SK-N-SH (cell line): ENCODE measurements around the gene PTCH2. TPM values are rescaled to one million over a fixed set of nuclear protein-coding genes. Genes with fewer than 3 reads are reported as not detected.

Experiments used
- CTCF ChIA-PET: fragments of 300-600, 350-600 bp; formaldehyde crosslinking; extraction: SDS; loops from one replicate; lab custom pipeline; 2021; lab: Yijun Ruan, JAX
- POLR2A ChIA-PET: fragments of 350-600 bp; sonication (Branson Sonifier 250); formaldehyde crosslinking; extraction: SDS; loops from one replicate; lab custom pipeline; 2020; ENCODE audit warnings: antibody characterized with exemption, inconsistent platforms; lab: Yijun Ruan, JAX
- DNase-seq: peaks from one replicate; pipeline ENCODE4 v3.0.0; 2012
- H2AFZ ChIP-seq: fragments of 200-600 bp; sonication (generic); 2 replicates; pipeline ENCODE4 v1.8.1; 2016; ENCODE audit warnings: antibody characterized with exemption, mild to moderate bottlenecking, low read depth
- H3F3A ChIP-seq: fragments of 200-600 bp; sonication (generic); replicated peaks from 2 replicates; pipeline ENCODE3; 2016; ENCODE audit warnings: antibody characterized with exemption, mild to moderate bottlenecking; ENCODE audit not compliant: insufficient read depth
- H3K27ac ChIP-seq, 2 experiments: fragments of 200-500 bp in 1 of 2; fragments of 200-600 bp in 1 of 2; sonication (Bioruptor generic) in 1 of 2; sonication (generic), shearing (Covaris generic) in 1 of 2; 2 replicates each; pipeline versions ENCODE4 v1.5.1 to v1.6.1; 2014 to 2016; ENCODE audit warnings: low read depth in 2 of 2, inconsistent platforms in 1 of 2, low read length in 1 of 2, mild to moderate bottlenecking in 1 of 2, mixed read lengths in 1 of 2
- H3K27me3 ChIP-seq: fragments of 200-600 bp; sonication (generic), shearing (Covaris generic); 2 replicates; pipeline ENCODE4 v1.6.1; 2016; ENCODE audit warnings: mixed run types; ENCODE audit not compliant: insufficient read depth
- H3K36me3 ChIP-seq, 2 experiments: fragments of 200-500 bp in 1 of 2; fragments of 200-600 bp in 1 of 2; sonication (Bioruptor generic) in 1 of 2; sonication (generic) in 1 of 2; replicated peaks in 1 of 2; 2 replicates each; pipeline versions ENCODE3 to v1.5.1; 2014 to 2016; ENCODE audit warnings: low read length in 1 of 2, mild to moderate bottlenecking in 1 of 2; ENCODE audit not compliant: insufficient read depth in 2 of 2, control insufficient read depth in 1 of 2
- H3K4me1 ChIP-seq, 2 experiments: fragments of 200-500 bp in 1 of 2; fragments of 200-600 bp in 1 of 2; sonication (Bioruptor generic) in 1 of 2; sonication (generic), shearing (Covaris generic) in 1 of 2; 2 replicates each; pipeline versions ENCODE4 v1.5.1 to v1.6.1; 2014 to 2016; ENCODE audit warnings: low read depth in 1 of 2, low read length in 1 of 2, mixed run types in 1 of 2; ENCODE audit not compliant: insufficient read depth in 2 of 2, control insufficient read depth in 1 of 2
- H3K4me2 ChIP-seq: fragments of 200-600 bp; sonication (generic), shearing (Covaris generic); 2 replicates; pipeline ENCODE4 v1.6.1; 2017; ENCODE audit warnings: mixed run types
- H3K4me3 ChIP-seq, 2 experiments: fragments of 200-500 bp in 1 of 2; fragments of 200-600 bp in 1 of 2; sonication (Bioruptor generic) in 1 of 2; sonication (generic), shearing (Covaris generic) in 1 of 2; 2 replicates each; pipeline versions ENCODE4 v1.5.1 to v1.8.1; 2014 to 2016; ENCODE audit warnings: low read depth in 2 of 2, inconsistent platforms in 1 of 2, low read length in 1 of 2, mild to moderate bottlenecking in 1 of 2, mixed read lengths in 1 of 2, moderate library complexity in 1 of 2
- H3K79me2 ChIP-seq: fragments of 200-600 bp; sonication (generic); 2 replicates; pipeline ENCODE4 v1.8.1; 2017; ENCODE audit warnings: mild to moderate bottlenecking; ENCODE audit not compliant: insufficient read depth
- H3K9ac ChIP-seq: fragments of 200-600 bp; sonication (generic); 2 replicates; pipeline ENCODE4 v1.6.1; 2017; ENCODE audit warnings: mixed run types
- H3K9me2 ChIP-seq: fragments of 200-600 bp; sonication (generic); 2 replicates; pipeline ENCODE4 v1.6.1; 2017; ENCODE audit warnings: mixed run types
- H3K9me3 ChIP-seq: fragments of 200-600 bp; sonication (generic); 2 replicates; pipeline ENCODE4 v1.6.1; 2017; ENCODE audit warnings: mixed run types, mild to moderate bottlenecking, moderate library complexity
- H4K20me1 ChIP-seq: fragments of 200-600 bp; sonication (generic); 2 replicates; pipeline ENCODE4 v1.6.1; 2017; ENCODE audit warnings: mild to moderate bottlenecking, mixed run types; ENCODE audit not compliant: insufficient read depth
- ELF1 ChIP-seq: IDR thresholded peaks from 2 replicates; pipeline ENCODE4 v1.4.0; 2012
- FOSL2 ChIP-seq: IDR thresholded peaks from 2 replicates; pipeline ENCODE4 v1.4.0; 2012; ENCODE audit warnings: low read depth, mild to moderate bottlenecking, moderate library complexity, borderline replicate concordance
- FOXJ3 ChIP-seq: sonication (generic); formaldehyde crosslinking; IDR thresholded peaks from 2 replicates; pipeline ENCODE4 v1.5.1; 2020; ENCODE audit warnings: mild to moderate bottlenecking, missing genetic modification reagents
- FOXM1 ChIP-seq: IDR thresholded peaks from 2 replicates; pipeline ENCODE4 v1.4.0; 2012; ENCODE audit warnings: low read depth, mild to moderate bottlenecking
- GABPA ChIP-seq: IDR thresholded peaks from 2 replicates; pipeline ENCODE4 v1.4.0; 2012; ENCODE audit warnings: low read depth, mild to moderate bottlenecking
- MAX ChIP-seq: IDR thresholded peaks from 2 replicates; pipeline ENCODE4 v1.4.0; 2012; ENCODE audit warnings: low read depth
- NRF1 ChIP-seq: IDR thresholded peaks from 2 replicates; pipeline ENCODE4 v1.6.1; 2012; ENCODE audit warnings: low read depth, mild to moderate bottlenecking, low read length
- PBX3 ChIP-seq: IDR thresholded peaks from 2 replicates; pipeline ENCODE4; 2012
- POLR2AphosphoS5 ChIP-seq: IDR thresholded peaks from 2 replicates; pipeline ENCODE4 v1.6.1; 2012; ENCODE audit warnings: low read depth, low read length
- RAD21 ChIP-seq: IDR thresholded peaks from 2 replicates; pipeline ENCODE4 v1.6.1; 2012; ENCODE audit warnings: mild to moderate bottlenecking, low read length
- RFX5 ChIP-seq: IDR thresholded peaks from 2 replicates; pipeline ENCODE4 v1.6.1; 2012; ENCODE audit warnings: mild to moderate bottlenecking, improper control_type of control experiment, low read length
- SMC3 ChIP-seq: IDR thresholded peaks from 2 replicates; pipeline ENCODE4 v1.6.1; 2012; ENCODE audit warnings: low read depth, low read length, improper control_type of control experiment
- TAF1 ChIP-seq: IDR thresholded peaks from 2 replicates; pipeline ENCODE4 v1.6.1; 2012; ENCODE audit warnings: low read depth, mild to moderate bottlenecking, low read length, moderate library complexity, borderline replicate concordance
- TCF12 ChIP-seq: IDR thresholded peaks from 2 replicates; pipeline ENCODE4 v1.4.0; 2012
- TEAD4 ChIP-seq: IDR thresholded peaks from 2 replicates; pipeline ENCODE4 v1.4.0; 2012; ENCODE audit warnings: mild to moderate bottlenecking, borderline replicate concordance; ENCODE audit not compliant: insufficient read depth
- USF2 ChIP-seq: fragments of 150-350 bp; IDR thresholded peaks from 2 replicates; pipeline ENCODE4 v1.6.1; 2017; ENCODE audit warnings: antibody characterized with exemption, low read length, low read depth, borderline replicate concordance
- YY1 ChIP-seq: IDR thresholded peaks from 2 replicates; pipeline ENCODE4 v1.4.0; 2012; ENCODE audit warnings: low read depth, mild to moderate bottlenecking
- WGBS: methylation state at CpG from one replicate; pipeline ENCODE4 v1.1.6; 2017; ENCODE audit warnings: low lambda C conversion rate; 5-methylcytosine and 5-hydroxymethylcytosine counted together
- polyA plus RNA-seq, 3 experiments: library from polyadenylated mRNA; depleted of rRNA; stranded (reverse); fragments of >200 nt; gene quantifications; 2 replicates each; pipeline ENCODE4 v1.2.3, GENCODE V29; 2012
- TF ChIP-seq, protein P1 (sequence below): fragments of 150-350 bp; IDR thresholded peaks from 2 replicates; pipeline ENCODE4 v1.6.1; 2016; ENCODE audit warnings: mild to moderate bottlenecking, low read depth, low read length
- TF ChIP-seq, protein P2 (sequence below): IDR thresholded peaks from 2 replicates; pipeline ENCODE4 v1.4.0; 2012; ENCODE audit warnings: low read depth, borderline replicate concordance
- TF ChIP-seq, protein P3 (sequence below): IDR thresholded peaks from 2 replicates; pipeline ENCODE4 v1.4.0; 2012; ENCODE audit warnings: low read depth, borderline replicate concordance

The PTCH2 gene
- polyA plus RNA-seq, 1 of the 3 experiments (the other 2 are of a cell fraction) = 1.2 TPM

- H3K9ac ChIP-seq = no peak overlapping the region
- CTCF ChIA-PET = interaction anchor here (1.3 kb wide), 1 partner anchor 21 kb away, joined by 4 read pairs; the partner anchor contains the start of gene PLK3
- H2AFZ ChIP-seq = no peak overlapping the region
- 99% methylated on average over 5 of the region's 6 CpGs for WGBS
- H3K4me1 ChIP-seq = peaks cover 14 to 20% of the 10 kb centered on the region in 2 experiments; a peak in 3 of 4 replicates
- peaks cover 22 to 58% of the 10 kb centered on the region in 2 experiments for H3K36me3 ChIP-seq
- no peak overlapping the region for H3K27ac ChIP-seq
- H3K79me2 ChIP-seq = peaks cover 56% of the 10 kb centered on the region
- peak overlapping the region; percentile 98 for H3K4me2 ChIP-seq
- no peak for DNase-seq
- POLR2A ChIA-PET = interaction anchor here (0.6 kb wide), 1 partner anchor 36 kb away, joined by 3 read pairs; no protein-coding TSS in a partner anchor
- TF ChIP-seq FOSL2 (no peak), TAF1 (no peak), USF2 (no peak), MAX (no peak), RFX5 (no peak), YY1 (no peak), ELF1 (no peak), NRF1 (no peak), POLR2AphosphoS5 (no peak), TCF12 (no peak), FOXJ3 (CRISPR knock-in tag) (no peak), PBX3 (no peak), GABPA (no peak), FOXM1 (no peak), SMC3 (no peak), RAD21 (no peak), TEAD4 (no peak)
- TF ChIP-seq, protein P1, sequence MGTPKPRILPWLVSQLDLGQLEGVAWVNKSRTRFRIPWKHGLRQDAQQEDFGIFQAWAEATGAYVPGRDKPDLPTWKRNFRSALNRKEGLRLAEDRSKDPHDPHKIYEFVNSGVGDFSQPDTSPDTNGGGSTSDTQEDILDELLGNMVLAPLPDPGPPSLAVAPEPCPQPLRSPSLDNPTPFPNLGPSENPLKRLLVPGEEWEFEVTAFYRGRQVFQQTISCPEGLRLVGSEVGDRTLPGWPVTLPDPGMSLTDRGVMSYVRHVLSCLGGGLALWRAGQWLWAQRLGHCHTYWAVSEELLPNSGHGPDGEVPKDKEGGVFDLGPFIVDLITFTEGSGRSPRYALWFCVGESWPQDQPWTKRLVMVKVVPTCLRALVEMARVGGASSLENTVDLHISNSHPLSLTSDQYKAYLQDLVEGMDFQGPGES = no peak
- TF ChIP-seq, protein P2, sequence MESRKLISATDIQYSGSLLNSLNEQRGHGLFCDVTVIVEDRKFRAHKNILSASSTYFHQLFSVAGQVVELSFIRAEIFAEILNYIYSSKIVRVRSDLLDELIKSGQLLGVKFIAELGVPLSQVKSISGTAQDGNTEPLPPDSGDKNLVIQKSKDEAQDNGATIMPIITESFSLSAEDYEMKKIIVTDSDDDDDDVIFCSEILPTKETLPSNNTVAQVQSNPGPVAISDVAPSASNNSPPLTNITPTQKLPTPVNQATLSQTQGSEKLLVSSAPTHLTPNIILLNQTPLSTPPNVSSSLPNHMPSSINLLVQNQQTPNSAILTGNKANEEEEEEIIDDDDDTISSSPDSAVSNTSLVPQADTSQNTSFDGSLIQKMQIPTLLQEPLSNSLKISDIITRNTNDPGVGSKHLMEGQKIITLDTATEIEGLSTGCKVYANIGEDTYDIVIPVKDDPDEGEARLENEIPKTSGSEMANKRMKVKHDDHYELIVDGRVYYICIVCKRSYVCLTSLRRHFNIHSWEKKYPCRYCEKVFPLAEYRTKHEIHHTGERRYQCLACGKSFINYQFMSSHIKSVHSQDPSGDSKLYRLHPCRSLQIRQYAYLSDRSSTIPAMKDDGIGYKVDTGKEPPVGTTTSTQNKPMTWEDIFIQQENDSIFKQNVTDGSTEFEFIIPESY = no peak
- TF ChIP-seq, protein P3, sequence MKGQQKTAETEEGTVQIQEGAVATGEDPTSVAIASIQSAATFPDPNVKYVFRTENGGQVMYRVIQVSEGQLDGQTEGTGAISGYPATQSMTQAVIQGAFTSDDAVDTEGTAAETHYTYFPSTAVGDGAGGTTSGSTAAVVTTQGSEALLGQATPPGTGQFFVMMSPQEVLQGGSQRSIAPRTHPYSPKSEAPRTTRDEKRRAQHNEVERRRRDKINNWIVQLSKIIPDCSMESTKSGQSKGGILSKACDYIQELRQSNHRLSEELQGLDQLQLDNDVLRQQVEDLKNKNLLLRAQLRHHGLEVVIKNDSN = no peak
- no peaks in the 10 kb centered on the region for H3K27me3 ChIP-seq
- H4K20me1 ChIP-seq = peaks cover 41% of the 10 kb centered on the region
- no peaks in the 10 kb centered on the region for H3K9me3 ChIP-seq
- no peaks in the 10 kb centered on the region for H3K9me2 ChIP-seq
- peaks cover 69% of the 10 kb centered on the region for H3F3A ChIP-seq
- H3K4me3 ChIP-seq = no peak overlapping the region
Measured at GRCh38 chr1:44778705-44779576, 64.1 kb downstream of the PTCH2 start.
